NCI-H146 (cell line): ENCODE results near the gene THOC5.
A peak's percentile ranks its signal among the peaks of the same experiment; 100 is the strongest.
"Not testable (repeated sequence)": the region's sequence is repeated elsewhere in the genome, so short reads cannot be mapped to it uniquely, and the experiment has no call there.

Experiments used
- DNase-seq: peaks from one replicate; lab custom pipeline; 2025; lab: John Stamatoyannopoulos, UW

Gene THOC5

GRCh38 chr22:29553351-29554224 lies at the start of gene THOC5:
TSS of gene THOC5 (minus strand) at chr22:29553757. CDS start at chr22:29549147, 4,610 bp downstream.
- DNase-seq, result peak; percentile 94

DNA sequence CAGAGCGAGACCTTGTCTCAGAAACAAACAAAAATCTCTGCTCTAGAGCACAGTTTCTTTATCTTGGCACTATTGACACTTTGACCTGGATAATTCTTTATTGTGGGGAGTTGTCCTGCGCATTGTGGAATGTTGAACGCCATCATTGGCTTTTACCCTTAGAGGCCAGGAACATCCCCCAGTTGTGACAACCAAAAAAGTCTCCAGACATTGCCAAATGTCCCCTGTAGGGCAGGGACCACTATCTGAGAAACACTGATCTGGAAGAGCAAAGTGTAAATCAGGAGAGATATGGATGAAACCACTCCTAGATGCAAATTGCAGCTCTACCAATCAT lies 45.1 kb upstream of the THOC5 start:
- no peak for DNase-seq

- DNase-seq, result not testable (repeated sequence)
These were observed 44.5 kb upstream of the THOC5 start for GRCh38 chr22:29597871-29598683.

GRCh38 chr22:29596408-29596807 lies 42.9 kb upstream of the THOC5 start:
- no peak for DNase-seq

DNA sequence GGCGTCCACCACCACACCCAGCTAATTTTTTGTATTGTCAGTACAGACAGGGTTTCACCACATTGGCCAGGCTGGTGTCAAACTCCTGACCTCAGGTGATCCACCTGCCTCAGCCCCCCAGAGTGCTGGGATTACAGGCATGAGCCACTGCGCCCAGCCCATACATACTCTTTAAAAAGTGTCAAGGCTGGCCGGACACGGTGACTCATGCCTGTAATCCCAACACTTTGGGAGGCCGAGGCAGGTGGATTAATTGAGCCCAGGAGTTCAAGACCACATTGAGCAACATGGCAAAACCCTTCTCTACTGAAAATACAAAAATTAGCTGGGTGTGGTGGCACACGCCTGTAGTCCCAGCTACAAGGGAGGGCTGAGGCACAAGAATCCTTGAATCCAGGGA lies 40.9 kb upstream of the THOC5 start:
- DNase-seq, result not testable (repeated sequence)

DNA sequence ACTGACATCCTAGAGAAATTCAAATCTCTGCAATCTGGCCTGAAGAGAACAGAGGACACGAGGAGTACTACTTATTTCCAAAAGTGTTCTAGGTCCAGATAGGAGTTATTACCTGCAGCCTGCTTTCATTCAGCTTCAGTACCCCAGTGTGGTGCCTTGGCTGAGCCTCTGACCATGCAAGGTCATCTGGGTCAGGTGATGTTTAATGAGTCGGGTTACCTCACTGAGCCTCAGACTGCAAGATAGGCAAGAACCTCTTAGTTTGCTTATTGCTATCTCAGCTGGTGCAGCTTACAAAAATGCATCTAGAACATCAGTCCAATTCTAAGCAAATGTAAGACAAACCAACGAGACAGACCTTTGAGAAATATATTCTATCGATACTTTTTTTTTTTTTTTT lies 40.4 kb upstream of the THOC5 start:
- DNase-seq, result no peak

GRCh38 chr22:29587938-29588699 lies 34.6 kb upstream of the THOC5 start:
- DNase-seq, result no peak

DNA sequence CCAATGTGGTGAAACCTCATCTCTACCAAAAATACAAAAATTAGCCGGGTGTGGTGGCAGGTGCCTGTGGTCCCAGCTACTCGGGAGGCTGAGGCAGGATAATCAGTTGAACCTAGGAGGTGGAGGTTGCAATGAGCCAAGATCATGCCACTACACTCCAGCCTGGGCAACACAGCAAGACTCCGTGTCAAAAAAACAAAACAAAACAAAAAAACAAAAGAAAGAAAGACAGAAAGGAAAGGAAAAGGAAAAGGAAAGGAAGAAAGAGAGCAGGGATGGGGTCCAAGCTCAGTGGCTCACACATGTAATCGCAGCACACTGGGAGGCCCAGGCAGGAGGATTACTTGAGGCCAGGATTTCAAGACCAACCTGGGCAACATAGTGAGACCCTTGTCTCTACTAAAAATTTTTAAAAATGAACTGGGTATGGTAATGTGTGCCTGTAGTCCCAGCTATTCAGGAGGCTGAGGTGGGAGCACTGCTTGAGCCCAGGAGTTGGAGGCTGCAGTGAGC lies 32.7 kb upstream of the THOC5 start:
- DNase-seq, result not testable (repeated sequence)

DNA sequence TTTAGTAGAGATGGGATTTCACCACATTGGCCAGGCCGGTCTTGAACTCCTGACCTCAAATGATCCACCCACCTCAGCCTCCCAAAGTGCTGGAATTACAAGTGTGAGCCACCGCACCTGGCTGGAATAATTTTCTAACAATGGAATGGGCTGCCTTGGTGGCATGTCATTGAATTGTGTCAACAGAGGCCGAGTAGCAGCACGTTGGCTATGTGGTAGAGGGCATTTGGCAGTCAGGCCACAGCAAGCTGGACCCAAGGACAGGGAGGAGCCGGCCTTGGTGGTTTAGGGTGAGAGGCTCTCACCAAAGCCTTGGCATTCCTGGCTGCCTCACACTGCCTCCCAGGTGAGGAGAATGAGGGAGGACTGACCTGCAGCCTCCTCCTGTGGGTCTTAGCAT lies 31.4 kb upstream of the THOC5 start:
- DNase-seq, result no peak

DNA sequence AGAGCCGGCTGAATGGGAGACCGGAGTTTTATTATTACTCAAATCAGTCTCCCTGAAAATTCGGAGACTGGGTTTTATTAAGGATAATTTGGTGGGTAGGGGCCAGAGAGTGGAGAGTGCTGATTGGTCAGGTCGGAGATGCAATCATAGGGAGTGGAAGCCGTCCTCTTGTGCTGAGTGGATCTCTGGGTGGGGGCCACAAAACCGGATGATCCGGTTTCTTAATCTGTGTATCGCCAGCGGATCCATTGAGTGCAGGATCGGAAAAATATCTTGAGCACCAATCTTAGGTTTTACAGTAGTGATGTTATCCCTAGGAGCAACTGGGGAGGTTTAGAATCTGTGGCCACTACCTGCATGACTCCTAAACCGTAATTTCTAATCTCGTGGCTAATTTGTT lies 28.2 kb upstream of the THOC5 start:
- peak; percentile 67 for DNase-seq

GRCh38 chr22:29580200-29580810 lies 26.7 kb upstream of the THOC5 start:
- DNase-seq, result peak; percentile 51

DNA sequence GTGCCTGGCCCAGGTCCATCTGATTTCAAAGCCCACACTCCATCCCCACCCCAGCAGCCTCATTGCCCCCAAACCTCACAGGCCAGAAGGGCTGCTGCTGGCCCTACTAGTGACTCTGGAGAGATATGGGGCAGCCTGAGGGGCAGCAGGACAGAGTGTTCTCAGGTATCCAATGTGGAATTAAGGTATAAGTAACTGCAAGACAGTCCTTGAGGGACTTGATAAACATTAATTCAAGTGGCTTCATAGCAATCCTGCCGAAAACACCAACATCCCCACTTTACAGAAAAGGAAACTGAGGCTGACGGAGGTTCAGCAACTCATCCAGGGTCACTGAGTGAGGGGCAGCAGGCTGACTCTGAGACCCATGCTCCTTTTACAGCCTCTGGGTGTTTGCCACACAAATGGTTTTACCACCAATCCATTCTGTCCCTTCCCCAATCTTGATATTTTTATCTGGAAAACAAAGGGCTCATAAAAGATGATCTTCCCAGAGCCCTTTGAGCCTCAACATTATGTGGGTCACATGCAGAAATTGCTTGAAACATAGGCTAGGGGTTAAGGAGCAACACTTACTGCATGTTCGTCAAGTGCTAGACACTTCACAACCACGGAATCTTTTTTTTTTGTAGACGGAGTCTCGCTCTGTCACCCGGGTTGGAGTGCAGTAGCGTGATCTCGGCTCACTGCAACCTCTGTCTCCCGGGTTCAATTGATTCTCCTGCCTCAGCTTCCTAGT lies 25.1 kb upstream of the THOC5 start:
- DNase-seq, result no peak

GRCh38 chr22:29574762-29575450 lies 21.3 kb upstream of the THOC5 start:
- DNase-seq, result no peak

GRCh38 chr22:29570912-29571549 lies 17.5 kb upstream of the THOC5 start:
- DNase-seq, result no peak

- no peak for DNase-seq
These were observed 16.9 kb upstream of the THOC5 start for GRCh38 chr22:29570456-29570855.

DNA sequence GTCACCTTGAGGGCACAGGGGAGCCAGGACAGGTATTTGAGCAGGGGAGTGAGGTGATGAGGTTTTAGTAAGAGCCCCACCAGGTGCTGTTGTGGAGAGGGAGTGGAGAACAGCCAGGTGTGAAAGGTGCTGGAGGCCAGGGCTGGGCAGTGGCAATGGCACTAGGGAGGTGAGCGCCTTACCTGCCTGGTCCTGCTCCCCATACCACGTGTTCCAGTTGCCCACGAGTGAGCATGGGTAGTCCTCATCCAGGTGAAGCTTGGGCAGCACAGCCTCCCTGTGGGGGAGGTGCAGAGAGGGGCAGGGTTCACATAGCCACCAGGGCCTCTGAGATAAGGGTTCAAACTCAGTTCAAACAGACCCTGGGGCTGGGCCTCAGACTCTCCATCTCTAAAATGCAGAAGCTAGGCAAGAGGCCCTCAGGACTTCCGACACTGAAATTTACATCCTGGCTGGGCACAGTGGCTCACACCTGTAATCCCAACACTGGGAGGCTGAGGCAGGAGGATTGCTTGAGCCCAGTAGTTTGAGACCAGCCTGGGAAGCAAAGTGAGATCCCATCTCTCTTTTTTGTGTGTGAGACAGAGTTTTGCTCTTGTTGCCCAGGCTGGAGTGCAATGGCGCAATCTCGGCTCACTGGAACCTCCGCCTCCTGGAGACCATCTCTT lies 15.6 kb upstream of the THOC5 start:
- no peak for DNase-seq

DNA sequence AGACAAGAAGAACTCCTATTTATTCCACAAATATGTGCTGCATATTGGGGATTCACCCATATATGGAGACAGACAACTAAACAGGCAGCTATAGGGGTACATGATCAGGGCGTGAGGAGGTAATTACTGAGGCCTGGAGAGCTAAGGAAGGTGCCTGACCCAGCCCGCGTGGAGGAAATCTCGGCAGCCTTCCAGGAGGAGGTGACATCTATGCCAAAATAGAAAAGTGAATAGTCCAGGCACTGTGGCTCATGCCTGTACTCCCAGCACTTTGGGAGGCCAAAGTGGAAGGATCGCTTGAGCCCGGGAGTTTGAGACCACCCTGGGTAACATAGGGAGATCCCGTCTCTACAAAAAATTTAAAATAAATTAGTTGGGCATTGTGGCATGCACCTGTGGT lies 13.8 kb upstream of the THOC5 start:
- no peak for DNase-seq

- DNase-seq, result not testable (repeated sequence)
These were observed 13.0 kb upstream of the THOC5 start for GRCh38 chr22:29566513-29566912.
